SK-N-MC (cell line): ENCODE data around the gene NOS3.

Experiments used
- EZH2 ChIP-seq: fragments of 200-600 bp; sonication (generic); IDR thresholded peaks from one replicate; pipeline ENCODE4 v1.6.1; 2017; ENCODE audit warnings: antibody characterized with exemption
- FOXP2 ChIP-seq: optimal IDR thresholded peaks from 2 replicates; pipeline ENCODE3; 2011; ENCODE audit warnings: mild to moderate bottlenecking, moderate library complexity; ENCODE audit not compliant: insufficient read depth; ENCODE audit errors: extremely low read length, control extremely low read depth
- POLR2AphosphoS5 ChIP-seq: IDR thresholded peaks from 2 replicates; pipeline ENCODE4 v1.6.1; 2012; ENCODE audit warnings: mild to moderate bottlenecking, low read depth, low read length, borderline replicate concordance

- no peak for TF ChIP-seq POLR2AphosphoS5
- no peak for TF ChIP-seq EZH2
- no peak for TF ChIP-seq FOXP2
These were observed 22.1 kb downstream of the NOS3 start for GRCh38 chr7:151012911-151013347.
